HG02610 (cell line): ENCODE results near the gene FAM241A.
"Not testable (repeated sequence)": the region's sequence is repeated elsewhere in the genome, so short reads cannot be mapped to it uniquely, and the experiment has no call there.

Source experiments
- ATAC-seq: cut with Tn5 transposase; IDR thresholded peaks from one replicate; pipeline ENCODE4 v1.9.1; 2021; ENCODE audit warnings: mild to moderate bottlenecking, moderate library complexity; ENCODE audit not compliant: unreplicated experiment

The FAM241A gene

GRCh38 chr4:112145326-112145789 is at the start of gene FAM241A:
Gene FAM241A (plus strand): TSS chr4:112145454. CDS start chr4:112145581, 127 bp downstream.
- ATAC-seq: peak; percentile 91

GRCh38 chr4:112098841-112099530 is 46.3 kb upstream of the FAM241A start:
- no peak for ATAC-seq

GRCh38 chr4:112099701-112100297 is 45.5 kb upstream of the FAM241A start:
- ATAC-seq: peak; percentile 71

DNA sequence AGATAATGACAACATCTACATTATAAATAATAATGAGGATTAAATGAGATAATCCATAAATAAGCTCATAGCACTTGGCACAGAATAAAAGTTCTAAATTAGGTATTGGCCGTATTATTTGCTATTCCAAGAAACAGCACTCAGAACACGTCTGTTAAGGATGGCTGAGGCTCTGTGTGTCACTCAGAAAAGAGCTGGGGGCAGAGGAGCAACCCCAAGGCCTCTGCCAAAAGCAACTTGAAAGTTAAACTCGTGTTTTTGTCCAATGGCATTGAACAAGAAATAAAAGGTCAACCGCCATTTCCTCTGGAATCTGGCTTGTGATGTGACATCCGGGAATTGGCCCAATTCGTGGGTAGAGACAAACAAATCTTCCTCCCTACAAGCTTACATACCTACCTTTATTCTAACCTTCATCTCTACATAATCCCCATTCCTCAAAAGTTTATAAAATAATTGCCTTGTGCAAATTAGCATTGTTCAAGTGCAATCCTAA is 42.3 kb upstream of the FAM241A start:
- no peak for ATAC-seq

- ATAC-seq: no peak
These were observed 39.9 kb upstream of the FAM241A start for GRCh38 chr4:112105201-112105969.

DNA sequence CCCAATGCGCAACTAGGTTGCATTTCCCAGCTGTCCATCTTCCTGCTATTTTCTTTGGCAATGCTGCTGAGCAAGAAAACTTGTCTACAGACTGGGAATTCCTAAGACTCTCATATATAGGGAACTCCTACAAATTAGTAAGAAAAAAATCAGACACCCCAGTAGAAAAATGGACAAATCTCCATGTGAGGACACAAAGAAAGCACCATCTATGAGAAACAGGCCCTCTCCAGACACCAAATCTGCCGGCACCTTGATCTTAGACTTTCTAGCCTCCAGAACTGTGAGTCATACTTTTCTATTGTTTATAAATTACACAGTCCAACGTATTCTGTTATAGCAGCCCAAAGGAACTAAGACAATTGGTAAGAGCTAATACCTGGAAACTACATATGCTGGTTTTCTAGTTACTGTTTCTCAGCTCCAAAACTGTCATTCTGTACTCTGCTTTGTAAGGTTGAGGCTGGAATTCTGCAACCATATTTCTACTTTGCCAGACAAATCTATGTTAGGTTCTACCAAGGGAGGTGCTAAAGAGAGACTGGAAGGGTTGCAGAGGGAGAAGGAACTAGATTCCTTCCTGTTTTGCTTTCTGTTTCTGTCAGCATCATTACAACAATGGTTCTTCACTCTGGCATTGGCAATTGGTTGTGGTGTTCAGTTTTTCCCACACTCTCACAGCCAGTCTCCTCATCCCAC is 35.7 kb upstream of the FAM241A start:
- ATAC-seq: peak; percentile 84

GRCh38 chr4:112110059-112110425 is 35.2 kb upstream of the FAM241A start:
- no peak for ATAC-seq

- no peak for ATAC-seq
These were observed 33.9 kb upstream of the FAM241A start for GRCh38 chr4:112111306-112111705.

DNA sequence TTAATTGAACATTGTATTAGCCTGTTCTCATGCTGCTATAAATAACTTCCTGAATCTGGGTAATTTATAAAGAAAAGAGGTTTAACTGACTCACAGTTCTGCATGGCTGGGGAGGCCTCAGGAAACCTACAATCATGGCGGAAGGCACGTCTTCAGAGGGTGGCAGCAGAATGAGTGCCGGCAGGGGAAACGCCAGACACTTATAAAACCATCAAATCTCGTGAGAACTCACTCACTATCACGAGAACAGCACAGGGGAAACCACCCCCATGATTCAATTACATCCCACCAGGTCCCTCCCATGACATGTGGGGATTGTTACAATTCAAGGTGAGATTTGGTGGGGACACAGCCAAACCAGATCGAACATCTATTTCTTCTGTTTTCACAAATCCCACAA is 33.2 kb upstream of the FAM241A start:
- ATAC-seq: not testable (repeated sequence)

GRCh38 chr4:112112590-112113170 is 32.6 kb upstream of the FAM241A start:
- no peak for ATAC-seq

DNA sequence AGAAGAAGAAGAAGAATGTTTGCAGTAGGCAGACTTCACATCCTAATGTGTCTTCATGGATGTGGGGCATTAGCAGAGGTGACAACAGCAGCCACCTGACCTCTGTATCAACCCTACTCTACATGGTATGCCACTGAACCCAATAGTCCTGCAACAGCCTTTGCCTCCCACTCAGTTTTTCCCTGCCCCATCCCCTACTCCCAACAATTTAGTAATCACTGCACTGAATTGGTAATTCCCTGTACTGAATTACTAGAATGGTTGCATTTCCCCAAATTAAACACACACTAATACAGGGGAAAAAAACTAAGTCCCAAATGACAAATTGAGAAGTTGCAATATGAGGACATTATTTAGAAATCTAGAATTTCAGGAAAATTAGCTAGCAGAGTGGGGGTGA is 31.4 kb upstream of the FAM241A start:
- ATAC-seq: no peak

- ATAC-seq: no peak
These were observed 30.8 kb upstream of the FAM241A start for GRCh38 chr4:112114452-112114851.

DNA sequence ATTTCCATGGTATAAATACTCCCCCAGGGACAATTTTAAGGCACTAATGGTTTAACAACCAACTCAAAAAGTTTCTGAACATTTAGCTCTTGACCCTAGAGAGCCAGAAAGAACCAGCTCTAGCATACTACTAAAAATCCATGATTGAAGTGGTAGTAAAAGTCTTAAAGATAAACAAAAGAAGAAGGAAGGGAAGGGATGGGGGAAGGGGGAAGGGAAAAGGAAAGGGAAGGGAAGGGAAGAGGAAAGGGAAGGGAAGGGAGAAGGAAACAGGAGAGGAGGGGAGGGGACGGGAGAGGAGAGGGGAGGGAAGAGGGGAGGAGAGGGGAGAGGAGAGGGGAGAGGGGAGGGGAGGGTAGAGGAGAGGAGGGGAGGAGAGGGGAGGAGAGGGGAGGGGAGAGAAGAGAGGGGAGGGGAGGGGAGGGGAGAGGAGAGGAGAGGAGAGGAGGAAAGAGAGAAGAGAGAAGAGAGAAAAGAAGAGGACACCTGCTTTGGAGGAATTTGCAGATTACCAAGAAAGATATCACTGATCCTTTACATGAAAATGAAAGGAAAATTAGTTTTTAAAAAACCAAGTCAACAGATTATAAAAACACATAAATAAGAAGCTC is 26.4 kb upstream of the FAM241A start:
- ATAC-seq: no peak

DNA sequence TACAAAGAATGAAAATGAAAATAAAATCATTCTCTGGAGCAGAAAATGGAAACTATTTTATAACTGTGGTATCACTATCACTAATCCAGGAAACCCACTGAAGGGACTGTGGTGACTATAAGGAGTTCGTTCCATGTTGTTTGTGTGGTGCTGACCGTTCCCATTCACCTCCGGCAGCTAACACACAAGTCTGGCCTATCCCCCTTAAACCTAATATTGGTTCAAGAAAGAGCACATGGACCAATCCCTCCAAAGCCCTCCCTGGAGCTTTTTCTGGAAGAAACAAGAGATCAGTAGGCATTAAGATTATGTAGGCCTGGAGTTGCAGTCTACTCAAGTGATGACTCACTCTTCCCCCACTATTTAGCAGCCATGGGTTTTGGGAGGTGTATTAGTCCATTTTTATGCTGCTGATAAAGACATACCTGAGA is 25.9 kb upstream of the FAM241A start:
- ATAC-seq: peak; percentile 97

- ATAC-seq: no peak
These were observed 25.2 kb upstream of the FAM241A start for GRCh38 chr4:112120021-112120420.

DNA sequence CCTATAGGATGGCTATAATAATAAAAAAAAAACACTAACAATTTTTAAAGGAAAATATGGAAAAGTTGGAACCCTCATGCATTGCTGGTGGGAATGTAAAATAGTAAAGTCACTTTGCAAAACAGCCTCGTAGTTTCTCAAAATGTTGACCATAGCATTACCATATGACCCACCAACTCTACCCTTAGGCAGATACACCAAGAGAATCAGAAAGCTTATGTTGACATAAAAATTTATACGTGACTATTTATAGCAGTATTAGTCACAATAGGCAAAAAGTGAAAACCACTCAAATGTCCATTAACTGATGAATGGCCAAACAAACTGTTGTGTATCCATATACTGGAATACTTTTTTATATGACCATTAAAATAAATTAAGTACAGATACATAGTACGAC is 19.8 kb upstream of the FAM241A start:
- no peak for ATAC-seq

- ATAC-seq: no peak
These were observed 18.1 kb upstream of the FAM241A start for GRCh38 chr4:112127048-112127637.

DNA sequence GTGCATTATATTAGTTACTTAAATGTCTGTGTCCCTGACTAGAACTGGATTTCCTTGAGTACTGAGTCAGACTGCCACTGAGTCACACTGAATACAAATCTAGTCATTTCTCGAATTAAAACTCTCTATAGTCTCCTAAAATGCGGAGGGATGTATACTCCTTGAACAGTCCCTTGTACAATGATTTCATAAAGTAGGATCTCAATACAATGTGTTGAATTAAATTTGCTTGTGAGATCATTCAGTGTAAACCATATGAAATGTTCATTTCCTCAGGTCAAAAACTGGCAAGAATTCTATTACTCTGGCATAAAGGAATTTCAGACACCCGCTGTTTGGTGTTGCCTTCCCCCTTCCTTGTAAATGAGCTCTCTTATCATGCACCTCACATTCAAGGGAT is 17.5 kb upstream of the FAM241A start:
- peak; percentile 57 for ATAC-seq

DNA sequence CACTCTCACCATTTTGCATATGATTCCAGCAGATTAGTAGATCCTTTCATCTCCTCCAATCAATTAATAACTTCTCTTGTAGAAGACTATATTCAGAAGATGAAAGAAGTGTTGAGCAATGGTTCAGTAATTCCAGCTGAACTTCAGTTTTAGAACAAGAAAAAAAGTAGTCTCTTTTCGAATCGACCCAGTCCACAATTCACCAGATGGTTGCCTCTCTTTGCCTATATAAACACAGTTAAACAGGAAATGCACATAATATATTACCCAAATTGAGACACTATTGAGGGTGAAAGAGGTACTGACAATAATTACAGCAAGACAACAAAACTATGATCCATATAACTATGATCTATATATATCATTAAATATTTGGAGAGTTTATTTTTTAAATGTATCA is 16.8 kb upstream of the FAM241A start:
- peak; percentile 35 for ATAC-seq

- no peak for ATAC-seq
These were observed 14.3 kb upstream of the FAM241A start for GRCh38 chr4:112130906-112131305.
